Suprapubic skin (tissue), 4 donors: ENCODE measurements around the gene PTPRJ. TPM values are rescaled to one million over a fixed set of nuclear protein-coding genes. Genes with fewer than 3 reads are reported as not detected.

Experiments used
- DNase-seq, 2 donors: peaks; one replicate each; pipeline ENCODE4 v3.0.0-alpha.2; 2019; ENCODE audit warnings: low spot score in 2 of 2
- H3K27ac ChIP-seq: fragments of 200-600 bp; sonication (generic); one replicate; pipeline ENCODE4 v1.5.1; 2019
- H3K27me3 ChIP-seq: fragments of 200-600 bp; sonication (generic); one replicate; pipeline ENCODE4 v1.5.1; 2019
- H3K36me3 ChIP-seq: fragments of 200-600 bp; sonication (generic); one replicate; pipeline ENCODE4 v1.5.1; 2019
- H3K4me1 ChIP-seq: fragments of 200-600 bp; sonication (generic); one replicate; pipeline ENCODE4 v1.5.1; 2019
- H3K4me3 ChIP-seq: fragments of 200-600 bp; sonication (generic); one replicate; pipeline ENCODE4 v1.5.1; 2019; ENCODE audit warnings: mild to moderate bottlenecking
- H3K9me3 ChIP-seq: fragments of 200-600 bp; sonication (generic); one replicate; pipeline ENCODE4 v1.5.1; 2019
- EP300 ChIP-seq: sonication (generic); formaldehyde crosslinking; IDR thresholded peaks from one replicate; pipeline ENCODE4 v1.6.1; 2017; ENCODE audit warnings: antibody characterized with exemption
- POLR2A ChIP-seq, 2 donors: fragments of 450-650 bp; IDR thresholded peaks; one replicate each; pipeline ENCODE4 v1.6.1; 2017; ENCODE audit warnings: antibody characterized with exemption in 2 of 2, mild to moderate bottlenecking in 2 of 2, moderate library complexity in 2 of 2
- POLR2AphosphoS5 ChIP-seq, 3 donors: sonication (generic); formaldehyde crosslinking; IDR thresholded peaks; one replicate each; pipeline ENCODE4 v1.6.1; 2017; ENCODE audit warnings: antibody characterized with exemption in 3 of 3
- WGBS: methylation state at CpG from one replicate; pipeline ENCODE4 v1.1.5; 2018; 5-methylcytosine and 5-hydroxymethylcytosine counted together
- total RNA-seq, 4 donors: library from RNA; depleted of rRNA; stranded (reverse); fragments of >200 nt; gene quantifications; one replicate each; pipeline ENCODE4 v1.1.0, GENCODE V29; 2016
- TF ChIP-seq, protein P1 (sequence below), 2 donors: fragments of 200-600 bp in 1 of 2; fragments of 450-650 bp in 1 of 2; sonication (generic) in 1 of 2; IDR thresholded peaks; one replicate each; pipeline ENCODE4 v1.5.1; 2016 to 2019; ENCODE audit warnings: antibody characterized with exemption in 2 of 2, mild to moderate bottlenecking in 1 of 2, moderate library complexity in 1 of 2

Gene PTPRJ
- total RNA-seq, 4 donors from 2014 or later, result 4.0 to 15.5 (median 13.1) TPM

DNA sequence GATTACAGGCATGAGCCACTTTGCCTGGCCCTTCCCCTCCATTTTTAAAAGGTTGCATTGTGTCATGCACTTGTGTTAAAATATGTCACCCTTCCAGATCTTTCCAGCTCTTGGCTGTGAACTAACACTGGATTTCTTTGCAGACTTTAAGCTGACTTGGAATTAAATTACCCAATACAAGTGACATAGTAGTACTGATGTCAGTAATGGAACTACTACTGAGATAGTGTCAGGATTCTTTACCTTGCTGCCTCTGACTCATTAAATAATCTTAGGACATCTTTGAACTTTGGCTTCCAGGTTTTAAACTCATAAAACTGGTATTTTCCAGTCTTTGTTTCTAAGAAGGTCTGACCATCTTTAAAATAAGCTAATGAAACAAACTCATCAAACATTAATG is 184.5 kb downstream of the PTPRJ start:
- Histone ChIP-seq H3K4me1 (peaks cover 5% of the 10 kb centered on the region), H3K27me3 (no peaks in the 10 kb centered on the region), H3K9me3 (no peaks in the 10 kb centered on the region), H3K36me3 (peaks cover 5% of the 10 kb centered on the region), H3K27ac (no peak overlapping the region), H3K4me3 (no peak overlapping the region)
- DNase-seq, result no peak
- TF ChIP-seq POLR2A (IDR thresholded peaks at IDR 0.05) (no peak), EP300 (no peak), POLR2AphosphoS5 (IDR thresholded peaks at IDR 0.05) (no peak)
- TF ChIP-seq, protein P1, sequence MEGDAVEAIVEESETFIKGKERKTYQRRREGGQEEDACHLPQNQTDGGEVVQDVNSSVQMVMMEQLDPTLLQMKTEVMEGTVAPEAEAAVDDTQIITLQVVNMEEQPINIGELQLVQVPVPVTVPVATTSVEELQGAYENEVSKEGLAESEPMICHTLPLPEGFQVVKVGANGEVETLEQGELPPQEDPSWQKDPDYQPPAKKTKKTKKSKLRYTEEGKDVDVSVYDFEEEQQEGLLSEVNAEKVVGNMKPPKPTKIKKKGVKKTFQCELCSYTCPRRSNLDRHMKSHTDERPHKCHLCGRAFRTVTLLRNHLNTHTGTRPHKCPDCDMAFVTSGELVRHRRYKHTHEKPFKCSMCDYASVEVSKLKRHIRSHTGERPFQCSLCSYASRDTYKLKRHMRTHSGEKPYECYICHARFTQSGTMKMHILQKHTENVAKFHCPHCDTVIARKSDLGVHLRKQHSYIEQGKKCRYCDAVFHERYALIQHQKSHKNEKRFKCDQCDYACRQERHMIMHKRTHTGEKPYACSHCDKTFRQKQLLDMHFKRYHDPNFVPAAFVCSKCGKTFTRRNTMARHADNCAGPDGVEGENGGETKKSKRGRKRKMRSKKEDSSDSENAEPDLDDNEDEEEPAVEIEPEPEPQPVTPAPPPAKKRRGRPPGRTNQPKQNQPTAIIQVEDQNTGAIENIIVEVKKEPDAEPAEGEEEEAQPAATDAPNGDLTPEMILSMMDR (IDR thresholded peaks at IDR 0.05), result no peak

DNA sequence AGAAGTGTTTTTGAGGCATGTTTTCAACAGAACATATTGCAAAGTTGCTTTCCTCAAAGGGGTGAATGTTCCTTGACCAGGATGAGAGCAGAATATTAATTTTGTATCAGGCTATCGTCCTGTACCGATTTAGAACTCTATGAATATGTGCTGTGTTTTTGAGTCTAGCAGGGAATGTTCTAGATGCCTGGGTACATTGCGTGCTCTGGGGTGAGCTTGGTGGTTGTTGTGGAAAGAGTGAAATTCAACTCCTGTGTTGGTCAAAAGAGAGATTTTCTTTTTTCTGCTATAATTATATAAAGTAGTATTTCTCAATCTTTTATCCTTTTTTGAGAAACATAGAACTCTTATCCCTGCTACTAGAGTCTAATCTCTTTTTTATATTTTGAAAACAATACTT is 185.1 kb downstream of the PTPRJ start:
- no peak for DNase-seq
- 80% methylated on average over 3 of the region's 3 CpGs for WGBS
- Histone ChIP-seq H3K27me3 (no peaks in the 10 kb centered on the region), H3K9me3 (no peaks in the 10 kb centered on the region), H3K27ac (no peak overlapping the region), H3K4me3 (no peak overlapping the region), H3K36me3 (peaks cover 5% of the 10 kb centered on the region), H3K4me1 (peaks cover 5% of the 10 kb centered on the region)
- TF ChIP-seq POLR2A (IDR thresholded peaks at IDR 0.05) (no peak), EP300 (no peak), POLR2AphosphoS5 (IDR thresholded peaks at IDR 0.05) (no peak)
- TF ChIP-seq, protein P1 (IDR thresholded peaks at IDR 0.05), result no peak

DNA sequence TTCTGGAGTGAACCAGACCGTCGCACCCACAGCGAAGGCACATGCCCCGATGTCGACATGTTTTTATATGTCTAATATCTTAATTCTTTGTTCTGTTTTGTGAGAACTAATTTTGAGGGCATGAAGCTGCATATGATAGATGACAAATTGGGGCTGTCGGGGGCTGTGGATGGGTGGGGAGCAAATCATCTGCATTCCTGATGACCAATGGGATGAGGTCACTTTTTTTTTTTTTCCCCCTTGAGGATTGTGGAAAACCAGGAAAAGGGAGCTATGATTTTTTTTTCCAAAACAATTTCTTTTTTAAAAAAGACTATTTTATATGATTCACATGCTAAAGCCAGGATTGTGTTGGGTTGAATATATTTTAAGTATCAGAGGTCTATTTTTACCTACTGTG is 187.0 kb downstream of the PTPRJ start:
- H3K4me3 ChIP-seq, result no peak overlapping the region
- H3K27ac ChIP-seq, result no peak overlapping the region
- H3K27me3 ChIP-seq, result no peaks in the 10 kb centered on the region
- H3K4me1 ChIP-seq, result peaks cover 5% of the 10 kb centered on the region
- 91% methylated on average over 6 of the region's 6 CpGs for WGBS
- H3K9me3 ChIP-seq, result no peaks in the 10 kb centered on the region
- peaks cover 5% of the 10 kb centered on the region for H3K36me3 ChIP-seq
- DNase-seq, result no peak
- TF ChIP-seq EP300 (no peak), POLR2AphosphoS5 (IDR thresholded peaks at IDR 0.05) (no peak), POLR2A (IDR thresholded peaks at IDR 0.05) (no peak)
- TF ChIP-seq, protein P1 (IDR thresholded peaks at IDR 0.05), result no peak

DNA sequence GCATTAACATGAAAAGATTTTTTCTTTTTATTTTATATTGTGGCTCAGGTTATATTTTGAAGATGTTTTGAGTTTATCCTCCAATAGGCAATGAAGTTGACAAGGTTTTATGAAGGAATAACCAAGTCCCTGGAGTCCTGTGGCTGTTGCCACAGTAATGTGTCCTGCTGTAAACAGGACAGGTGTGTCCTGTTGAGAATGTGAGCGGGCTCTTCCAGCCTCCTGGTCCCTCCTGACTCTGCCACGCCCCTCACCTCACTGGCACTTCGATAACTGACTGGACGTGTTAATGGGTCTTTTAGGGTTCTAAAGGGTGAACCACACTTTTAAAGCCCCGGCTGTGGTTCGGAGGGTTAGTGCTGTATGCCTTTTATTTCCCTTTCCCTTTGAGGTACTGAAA is 188.5 kb downstream of the PTPRJ start:
- 93% methylated on average over 6 of the region's 6 CpGs for WGBS
- TF ChIP-seq POLR2AphosphoS5 (IDR thresholded peaks at IDR 0.05) (no peak), POLR2A (IDR thresholded peaks at IDR 0.05) (no peak), EP300 (no peak)
- TF ChIP-seq, protein P1 (IDR thresholded peaks at IDR 0.05), result no peak
- H3K36me3 ChIP-seq, result peaks cover 5% of the 10 kb centered on the region
- no peak for DNase-seq
- H3K27ac ChIP-seq, result no peak overlapping the region
- peaks cover 5% of the 10 kb centered on the region for H3K4me1 ChIP-seq
- no peak overlapping the region for H3K4me3 ChIP-seq
- no peaks in the 10 kb centered on the region for H3K27me3 ChIP-seq
- H3K9me3 ChIP-seq, result no peaks in the 10 kb centered on the region

DNA sequence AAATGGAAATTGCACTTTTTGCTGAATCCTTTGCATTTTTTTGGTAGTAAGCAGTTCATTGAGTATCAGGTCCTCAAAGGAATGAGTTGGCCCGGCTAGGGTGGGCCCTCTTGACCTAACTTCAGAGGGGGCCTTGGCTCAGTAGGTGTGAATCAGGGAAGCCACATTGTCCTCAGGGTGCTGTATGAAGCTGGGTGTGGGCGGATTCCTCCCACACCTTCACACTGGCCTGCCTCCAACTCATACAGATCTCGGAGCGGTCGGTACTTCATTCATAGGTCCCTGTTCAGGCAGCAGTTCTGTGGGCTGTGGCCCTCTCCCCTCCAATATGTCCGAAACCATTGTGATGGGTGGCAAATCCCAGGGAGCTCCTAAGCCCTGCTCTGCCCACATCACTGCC is 188.9 kb downstream of the PTPRJ start:
- H3K36me3 ChIP-seq, result peaks cover 2% of the 10 kb centered on the region
- TF ChIP-seq, protein P1 (IDR thresholded peaks at IDR 0.05), result no peak
- TF ChIP-seq EP300 (no peak), POLR2AphosphoS5 (IDR thresholded peaks at IDR 0.05) (no peak), POLR2A (IDR thresholded peaks at IDR 0.05) (no peak)
- H3K27me3 ChIP-seq, result no peaks in the 10 kb centered on the region
- H3K4me3 ChIP-seq, result no peak overlapping the region
- no peak for DNase-seq
- WGBS, result 63% methylated on average over 6 of the region's 6 CpGs
- H3K4me1 ChIP-seq, result peaks cover 5% of the 10 kb centered on the region
- H3K27ac ChIP-seq, result no peak overlapping the region
- no peaks in the 10 kb centered on the region for H3K9me3 ChIP-seq
